COLO829 (cell line): ENCODE measurements around the gene SLIT3.

Experiments
- DNase-seq: peaks from one replicate; pipeline ENCODE4 v3.0.0; 2012; ENCODE audit warnings: low spot score

Gene SLIT3

DNA sequence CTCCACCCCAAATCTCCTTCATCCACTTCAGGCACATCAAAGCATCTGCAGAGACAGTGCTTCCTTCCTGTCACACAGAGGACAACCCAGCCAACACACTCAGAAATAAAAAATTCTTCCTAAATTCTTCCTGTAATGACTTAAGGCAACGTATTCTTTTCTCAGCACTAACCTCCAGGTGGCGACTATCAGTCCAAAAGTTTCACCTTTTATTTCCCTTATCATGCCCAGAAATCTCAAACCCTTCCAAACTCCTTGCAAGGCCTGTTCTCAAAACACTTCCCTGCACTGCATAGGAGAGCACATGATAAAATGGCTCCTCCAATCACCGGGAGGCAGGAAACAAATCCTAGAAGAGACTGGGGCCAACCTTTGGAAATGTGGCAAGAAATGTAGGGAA lies 35.1 kb downstream of the SLIT3 start:
- no peak for DNase-seq

DNA sequence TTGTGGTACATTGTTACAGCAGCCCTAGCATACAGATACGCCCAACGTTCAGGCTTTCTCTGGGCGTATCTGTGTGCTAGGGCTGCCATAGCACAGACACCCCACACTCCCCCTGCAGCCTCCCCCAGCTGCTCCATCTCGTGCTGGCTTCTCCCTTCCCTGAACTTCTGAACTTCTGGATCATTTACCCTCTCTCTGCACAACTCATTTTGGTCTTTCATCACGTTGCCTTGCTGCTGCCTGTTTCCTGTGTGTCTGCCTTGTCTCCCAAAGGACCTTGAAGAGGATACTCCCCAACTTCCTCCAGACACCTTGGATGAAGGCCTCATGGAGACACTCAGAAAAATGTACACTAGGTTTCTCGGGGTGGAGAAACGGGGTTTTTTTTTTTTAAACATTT lies 37.3 kb downstream of the SLIT3 start:
- no peak for DNase-seq

GRCh38 chr5:169260896-169261569 lies 39.9 kb downstream of the SLIT3 start:
- no peak for DNase-seq

DNA sequence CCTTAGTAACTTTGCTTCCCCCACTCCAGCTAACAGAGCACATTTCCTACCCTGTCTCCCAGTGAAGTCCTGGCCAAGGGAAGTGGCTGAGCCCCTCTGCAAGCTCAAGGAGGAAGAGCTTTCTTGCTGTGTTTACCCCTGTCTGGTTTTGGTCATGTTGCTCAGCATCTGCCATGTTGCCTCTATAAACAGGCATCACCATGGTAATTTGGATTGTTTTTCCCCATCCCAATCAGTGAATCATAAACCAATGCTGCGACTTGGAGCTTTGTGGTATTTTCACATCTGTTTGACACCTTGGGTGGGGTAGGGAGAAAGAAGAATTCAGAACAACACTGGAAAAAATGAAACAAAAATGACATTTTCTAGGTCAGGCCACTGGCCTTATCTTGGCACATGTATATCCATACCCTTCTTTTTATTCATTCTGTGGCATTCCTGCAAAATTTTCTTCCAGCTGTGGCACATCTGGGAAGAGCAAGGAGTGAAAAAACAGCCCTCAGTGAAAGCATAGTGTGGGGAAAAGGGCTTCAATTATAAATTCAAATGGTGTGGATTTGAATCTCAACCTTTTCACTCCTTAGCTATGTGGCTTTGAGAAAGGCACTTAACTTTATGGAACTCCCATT lies 42.5 kb downstream of the SLIT3 start:
- no peak for DNase-seq

- no peak for DNase-seq
Measured at GRCh38 chr5:169256191-169256590, 44.7 kb downstream of the SLIT3 start.

DNA sequence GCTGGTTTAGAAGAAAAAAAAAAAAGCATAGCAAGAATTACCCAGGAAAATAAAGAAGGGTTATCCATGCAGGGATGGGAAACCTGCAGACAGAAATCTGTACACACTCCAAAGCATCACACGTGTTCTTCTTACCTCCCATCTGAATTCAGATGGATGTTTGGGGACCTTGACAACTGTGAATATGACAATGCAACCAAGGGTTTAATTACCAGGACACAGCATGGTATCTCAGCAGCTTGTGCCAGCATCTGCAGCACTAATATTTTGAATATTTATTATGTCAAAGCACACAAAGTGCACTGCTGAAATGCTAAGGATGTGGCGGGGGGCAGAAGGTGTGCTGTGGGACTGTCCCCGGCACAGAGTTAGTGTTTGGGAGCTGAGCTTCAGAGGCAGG lies 47.9 kb downstream of the SLIT3 start:
- DNase-seq: no peak

DNA sequence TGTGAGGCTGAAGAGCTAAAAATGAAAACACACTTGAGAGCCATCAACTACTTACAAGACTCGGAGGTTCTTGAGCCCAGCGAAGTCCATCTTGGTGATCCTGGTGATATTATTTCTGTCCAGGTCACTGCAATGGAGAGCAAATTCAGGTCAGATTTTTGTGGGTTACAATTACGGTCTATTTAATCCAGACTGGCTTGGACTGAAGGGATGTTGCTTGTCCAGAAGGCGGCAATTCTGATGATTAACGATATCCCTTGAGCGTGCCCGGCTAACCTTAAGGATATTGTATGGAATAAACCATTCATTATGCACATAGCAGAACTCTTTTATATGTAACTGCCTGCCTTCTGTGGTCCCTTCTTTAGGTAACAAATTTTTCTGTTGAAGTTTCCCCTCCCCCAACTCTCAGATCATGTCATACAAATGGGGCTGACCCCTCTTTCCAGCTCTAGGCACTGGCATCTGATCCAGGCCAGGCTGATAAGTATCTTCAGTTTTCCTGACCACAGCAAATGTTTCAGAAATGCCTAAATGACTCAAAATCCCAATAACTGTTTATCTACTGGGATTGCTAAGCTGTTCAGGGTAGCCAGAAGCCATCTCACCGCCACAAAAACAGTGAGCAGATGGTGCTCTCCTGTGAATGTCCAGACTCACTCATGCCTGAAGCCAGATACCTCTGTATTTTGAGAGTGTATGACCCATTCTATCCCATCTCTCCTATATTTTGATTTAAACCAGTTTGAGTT lies 49.4 kb downstream of the SLIT3 start:
- DNase-seq: no peak

DNA sequence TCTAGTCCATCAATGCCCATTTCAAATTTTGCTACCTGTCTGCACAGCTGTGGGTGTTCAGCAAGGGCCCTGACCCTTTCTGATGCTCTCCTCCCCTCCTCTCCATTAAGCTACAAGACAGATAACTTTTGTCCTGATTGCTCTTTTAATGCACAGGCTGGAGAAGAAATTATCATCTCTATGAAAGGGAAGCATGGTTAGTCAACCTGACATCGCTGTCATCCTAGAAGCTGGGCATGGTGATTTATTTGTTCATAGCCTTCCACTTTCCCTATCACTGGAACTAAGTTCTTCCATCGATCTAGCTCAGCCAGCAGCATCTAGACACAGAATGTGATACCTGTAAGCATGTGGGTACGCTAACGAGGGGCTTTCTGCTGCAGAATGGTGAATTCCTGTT lies 50.1 kb downstream of the SLIT3 start:
- no peak for DNase-seq

DNA sequence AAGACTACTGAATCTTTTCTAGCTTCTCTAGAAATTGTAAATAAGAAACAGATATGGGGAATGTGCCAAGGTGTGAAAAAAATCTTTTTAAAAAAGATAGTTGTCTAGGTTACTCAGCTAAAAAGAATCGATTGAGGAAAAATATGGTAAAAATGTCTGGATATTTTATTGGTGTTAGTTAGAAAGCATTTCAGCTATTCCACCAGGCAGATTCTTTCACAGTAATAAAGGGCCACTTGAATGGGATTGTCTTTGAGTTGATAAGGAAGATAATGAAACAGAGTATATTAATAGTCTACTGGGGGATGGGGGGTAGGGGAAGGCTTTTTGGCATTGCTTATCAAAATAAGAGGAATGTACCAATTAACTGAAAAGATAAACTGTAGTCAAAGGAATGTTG lies 51.9 kb downstream of the SLIT3 start:
- no peak for DNase-seq

DNA sequence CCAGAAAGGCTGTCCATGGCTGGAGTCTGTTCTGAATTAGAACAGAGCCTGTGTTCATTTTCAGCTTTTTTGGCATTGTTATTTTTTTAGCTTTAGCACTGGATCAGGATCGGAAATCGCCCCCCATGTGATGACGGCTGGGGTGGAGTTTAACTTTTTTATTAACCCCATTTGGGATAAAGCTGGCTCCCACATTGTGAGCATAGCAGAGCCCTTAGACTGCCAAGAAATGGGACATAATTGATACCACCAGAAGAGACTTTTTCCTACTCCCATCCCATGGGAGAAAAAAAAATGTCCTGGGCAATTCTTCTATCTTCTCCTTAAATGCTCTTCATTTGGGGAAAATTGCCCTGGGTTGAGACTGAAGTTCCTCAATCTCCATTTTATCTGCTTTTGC lies 52.4 kb downstream of the SLIT3 start:
- DNase-seq: no peak

- no peak for DNase-seq
Measured at GRCh38 chr5:169244812-169245211, 56.1 kb downstream of the SLIT3 start.

GRCh38 chr5:169243651-169244422 lies 57.1 kb downstream of the SLIT3 start:
- DNase-seq: no peak

- DNase-seq: no peak
Measured at GRCh38 chr5:169242849-169243186, 58.1 kb downstream of the SLIT3 start.

- DNase-seq: no peak
Measured at GRCh38 chr5:169242175-169242848, 58.6 kb downstream of the SLIT3 start.

- DNase-seq: no peak
Measured at GRCh38 chr5:169229342-169229892, 71.5 kb downstream of the SLIT3 start.

GRCh38 chr5:169226895-169227294 lies 74.0 kb downstream of the SLIT3 start:
- DNase-seq: no peak

DNA sequence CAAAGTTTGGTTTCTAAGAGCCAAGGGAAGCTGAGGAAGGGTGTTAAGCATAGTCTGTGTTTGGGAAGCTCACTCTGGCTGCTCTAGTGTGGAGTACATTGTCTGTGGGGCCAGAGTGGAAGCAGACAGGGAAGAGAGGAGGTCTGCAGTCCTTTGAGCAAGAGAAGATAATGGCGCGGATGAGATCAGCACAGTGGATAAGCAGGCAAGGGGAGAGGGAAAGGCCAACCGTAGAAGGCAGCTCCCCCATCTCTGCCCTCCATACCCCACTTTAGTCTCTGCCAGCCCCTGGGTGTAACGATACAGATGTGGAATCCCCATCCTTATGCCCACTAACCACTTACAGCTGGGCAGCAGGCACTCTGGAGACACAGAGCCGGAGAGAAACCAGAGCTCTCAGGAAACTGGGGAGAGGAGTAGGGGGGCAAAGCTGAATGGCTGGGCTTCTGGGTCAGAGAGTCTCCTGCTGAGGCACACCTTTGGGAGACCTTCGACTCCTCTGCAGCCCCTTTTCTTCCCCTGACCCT lies 75.0 kb downstream of the SLIT3 start:
- no peak for DNase-seq

DNA sequence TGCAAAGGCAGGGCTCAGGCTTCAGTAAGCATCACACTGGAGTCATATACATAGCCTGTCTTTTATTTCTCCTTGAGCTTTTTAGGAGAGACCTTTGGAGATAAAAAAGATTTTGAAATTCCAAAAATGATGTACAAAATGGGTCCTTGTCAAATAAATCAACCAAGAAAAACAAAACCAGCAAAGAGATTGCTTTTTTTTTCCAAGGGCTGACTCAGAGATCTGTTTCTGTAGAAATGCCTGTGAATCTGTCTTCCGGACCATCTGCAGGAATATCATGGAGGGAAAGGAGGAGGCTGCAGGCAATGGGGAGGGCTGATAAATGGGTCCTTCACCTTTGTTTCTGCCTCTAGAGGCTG lies 77.4 kb downstream of the SLIT3 start:
- DNase-seq: no peak

DNA sequence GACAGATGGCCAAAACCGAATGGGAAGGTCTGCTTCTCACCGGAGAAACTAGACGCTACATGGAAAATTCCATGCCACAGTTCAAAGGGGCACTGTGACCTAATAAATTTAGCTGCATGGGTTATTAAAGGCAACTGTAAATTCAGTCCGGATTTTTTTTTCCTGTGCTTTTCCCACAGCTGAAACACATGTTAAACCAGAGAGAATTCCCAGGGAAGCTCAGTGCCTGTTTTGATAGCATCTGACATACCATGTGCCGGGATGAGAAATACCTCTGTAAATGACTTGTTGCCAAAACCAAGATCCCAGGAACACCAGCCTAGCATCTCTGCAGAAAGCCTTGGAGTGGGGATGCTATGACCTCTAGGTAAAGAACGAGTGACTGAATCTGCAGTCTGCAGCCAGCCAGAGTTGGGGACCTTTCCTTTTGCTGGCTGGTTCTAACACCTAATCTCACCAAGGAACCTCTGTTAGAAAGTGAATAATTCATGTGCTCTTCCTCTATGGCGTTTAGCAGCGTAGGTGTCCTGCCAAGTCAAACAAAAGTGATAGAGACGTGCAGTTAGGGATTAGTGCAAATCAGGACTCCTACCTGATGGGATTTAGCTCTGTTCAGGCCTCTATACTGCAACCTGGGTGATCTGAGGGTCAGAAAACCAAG lies 77.9 kb downstream of the SLIT3 start:
- no peak for DNase-seq

- no peak for DNase-seq
Measured at GRCh38 chr5:169221519-169221918, 79.4 kb downstream of the SLIT3 start.

DNA sequence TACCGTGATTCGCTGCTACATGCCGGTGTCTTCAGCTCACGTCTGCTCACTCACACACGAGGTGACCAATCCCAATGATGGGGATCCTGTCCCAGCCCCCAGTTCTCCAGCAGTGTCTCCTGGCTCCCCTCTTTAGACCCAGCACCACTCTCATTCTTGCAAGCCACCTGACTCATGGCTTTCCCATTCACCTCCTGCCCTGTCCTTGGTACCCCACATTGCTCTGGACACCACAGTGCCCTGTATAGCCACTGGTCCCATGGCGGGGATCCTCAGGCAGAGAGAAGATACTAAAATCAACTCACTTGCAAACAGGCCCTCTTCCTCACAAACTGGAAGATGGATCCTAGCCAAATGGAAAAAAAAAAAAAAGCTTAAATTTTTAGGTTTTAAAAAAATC lies 81.0 kb downstream of the SLIT3 start:
- DNase-seq: no peak
